Ishikawa (cell line): ENCODE measurements around the gene INO80E.

Experiments
- EP300 ChIP-seq: IDR thresholded peaks from 2 replicates; pipeline ENCODE4 v1.6.1; 2012; ENCODE audit warnings: borderline replicate concordance
- MAX ChIP-seq: IDR thresholded peaks from 2 replicates; pipeline ENCODE4 v1.6.1; 2012
- RAD21 ChIP-seq: IDR thresholded peaks from 2 replicates; pipeline ENCODE4 v1.6.1; 2012; ENCODE audit warnings: low read depth
- REST ChIP-seq: IDR thresholded peaks from 2 replicates; pipeline ENCODE4 v1.6.1; 2012; ENCODE audit warnings: low read depth, mild to moderate bottlenecking
- YY1 ChIP-seq: IDR thresholded peaks from 2 replicates; pipeline ENCODE4 v1.6.1; 2012; ENCODE audit warnings: low read depth
- ZBTB7A ChIP-seq: IDR thresholded peaks from 2 replicates; pipeline ENCODE4 v1.6.1; 2012; ENCODE audit warnings: low read depth

- TF ChIP-seq MAX = no peak
- no peak for TF ChIP-seq ZBTB7A
- no peak for TF ChIP-seq YY1
- no peak for TF ChIP-seq RAD21
- TF ChIP-seq REST = no peak
- TF ChIP-seq EP300 = no peak
These were observed 8.8 kb downstream of the INO80E start for GRCh38 chr16:30004811-30005242.
